Smooth muscle cell (in vitro differentiated cells): ENCODE data around the gene DYNC1I1. TPM values are rescaled to one million over a fixed set of nuclear protein-coding genes. Genes with fewer than 3 reads are reported as not detected.
A peak's percentile ranks its signal among the peaks of the same experiment; 100 is the strongest.

Experiments
- DNase-seq: peaks from one replicate; lab custom pipeline; 2025; ENCODE audit not compliant: unreplicated experiment; lab: John Stamatoyannopoulos, UW
- H2AFZ ChIP-seq: fragments of 200-600 bp; sonication (generic); 2 replicates; pipeline ENCODE4 v1.6.0; 2016; ENCODE audit warnings: antibody characterized with exemption, low read depth, mild to moderate bottlenecking
- H3F3A ChIP-seq: fragments of 200-600 bp; sonication (generic); 2 replicates; pipeline ENCODE4 v1.6.0; 2017; ENCODE audit warnings: antibody characterized with exemption, low read depth
- H3K27ac ChIP-seq: fragments of 200-600 bp; sonication (generic); 2 replicates; pipeline ENCODE4 v1.5.1; 2016; ENCODE audit warnings: low read depth, mild to moderate bottlenecking
- H3K27me3 ChIP-seq: fragments of 200-600 bp; sonication (generic); 2 replicates; pipeline ENCODE4 v1.6.1; 2016; ENCODE audit warnings: low read depth, mild to moderate bottlenecking
- H3K36me3 ChIP-seq: fragments of 200-600 bp; sonication (generic); 2 replicates; pipeline ENCODE4 v1.5.1; 2016; ENCODE audit warnings: low read depth
- H3K4me1 ChIP-seq: fragments of 200-600 bp; sonication (generic); 2 replicates; pipeline ENCODE4 v1.5.1; 2016; ENCODE audit warnings: low read depth
- H3K4me2 ChIP-seq: fragments of 200-600 bp; sonication (generic); 2 replicates; pipeline ENCODE4 v1.6.0; 2016; ENCODE audit warnings: mild to moderate bottlenecking
- H3K4me3 ChIP-seq: fragments of 200-600 bp; sonication (generic); 2 replicates; pipeline ENCODE4 v1.5.1; 2016; ENCODE audit warnings: mild to moderate bottlenecking
- H3K79me2 ChIP-seq: fragments of 200-600 bp; sonication (generic); 2 replicates; pipeline ENCODE4 v1.6.0; 2016; ENCODE audit warnings: low read depth, mild to moderate bottlenecking
- H3K9ac ChIP-seq: fragments of 200-600 bp; sonication (generic); 2 replicates; pipeline ENCODE4 v1.6.0; 2016; ENCODE audit warnings: low read depth
- H3K9me3 ChIP-seq: fragments of 200-600 bp; sonication (generic); replicated peaks from 2 replicates; pipeline ENCODE4 v1.5.1; 2016; ENCODE audit warnings: low read depth
- H4K20me1 ChIP-seq: fragments of 200-600 bp; sonication (generic); 2 replicates; pipeline ENCODE4 v1.6.0; 2016; ENCODE audit warnings: low read depth
- CTCF ChIP-seq: fragments of 200-600 bp; sonication (generic); IDR thresholded peaks from 2 replicates; pipeline ENCODE4 v1.5.1; 2017; ENCODE audit warnings: borderline replicate concordance, mild to moderate bottlenecking, antibody characterized with exemption; ENCODE audit not compliant: insufficient read depth, poor library complexity, severe bottlenecking
- WGBS: methylation state at CpG from one replicate; pipeline ENCODE4 v1.1.7; 2016; ENCODE audit warnings: low lambda C conversion rate; 5-methylcytosine and 5-hydroxymethylcytosine counted together
- polyA plus RNA-seq: library from polyadenylated mRNA; unstranded; fragments of >200 nt; fragmentation: Nextera tagmentation; extraction: Ambion mirVana; gene quantifications from 2 replicates; pipeline ENCODE4 v1.2.1, GENCODE V29; 2016
- total RNA-seq: library from RNA; depleted of rRNA; stranded (reverse); fragments of >200 nt; gene quantifications from 2 replicates; pipeline ENCODE4 v1.2.3, GENCODE V29; 2014

Gene DYNC1I1
- total and polyA plus RNA-seq, 2 experiments from 2014 or later, result 1.1 to 2.4 TPM

- no peak for DNase-seq
- no peak for TF ChIP-seq CTCF
Measured at GRCh38 chr7:95910341-95910740, 138.0 kb downstream of the DYNC1I1 start.

GRCh38 chr7:95915731-95916130, 143.4 kb downstream of the DYNC1I1 start:
- no peaks in the 10 kb centered on the region for H3F3A ChIP-seq
- peaks cover 41% of the 10 kb centered on the region for H3K27me3 ChIP-seq
- no peaks in the 10 kb centered on the region for H4K20me1 ChIP-seq
- no peak overlapping the region for H3K4me3 ChIP-seq
- WGBS, result 91% methylated on average over 3 of the region's 3 CpGs
- DNase-seq, result no peak
- no peaks in the 10 kb centered on the region for H3K36me3 ChIP-seq
- H3K27ac ChIP-seq, result no peak overlapping the region
- H3K4me2 ChIP-seq, result no peak overlapping the region
- no peaks in the 10 kb centered on the region for H3K4me1 ChIP-seq
- no peaks in the 10 kb centered on the region for H3K9me3 ChIP-seq
- no peak for TF ChIP-seq CTCF
- H3K79me2 ChIP-seq, result no peaks in the 10 kb centered on the region
- no peak overlapping the region for H2AFZ ChIP-seq
- no peak overlapping the region for H3K9ac ChIP-seq

More at GRCh38 chr7:95910341-95910740, 138.0 kb downstream of the DYNC1I1 start:
- Histone ChIP-seq H3K79me2 (no peaks in the 10 kb centered on the region), H3K4me2 (no peak overlapping the region), H3K9ac (no peak overlapping the region), H3K36me3 (no peaks in the 10 kb centered on the region), H3K27me3 (peaks cover 34% of the 10 kb centered on the region), H3K4me1 (peaks cover 16% of the 10 kb centered on the region), H2AFZ (no peak overlapping the region), H3K9me3 (no peaks in the 10 kb centered on the region), H4K20me1 (no peaks in the 10 kb centered on the region), H3K27ac (no peak overlapping the region), H3F3A (no peaks in the 10 kb centered on the region), H3K4me3 (no peak overlapping the region)

- TF ChIP-seq CTCF, result peak; percentile 97
- H3K9me3 ChIP-seq, result no peaks in the 10 kb centered on the region
Measured at GRCh38 chr7:95916573-95917297, 144.4 kb downstream of the DYNC1I1 start.

GRCh38 chr7:95917634-95918033, 145.3 kb downstream of the DYNC1I1 start:
- TF ChIP-seq CTCF, result no peak
- no peak overlapping the region for H3K9ac ChIP-seq
- no peaks in the 10 kb centered on the region for H3K36me3 ChIP-seq
- no peak overlapping the region for H3K4me3 ChIP-seq
- H3K79me2 ChIP-seq, result no peaks in the 10 kb centered on the region
- H3K9me3 ChIP-seq, result no peaks in the 10 kb centered on the region
- H2AFZ ChIP-seq, result no peak overlapping the region
- no peak for DNase-seq
- no peaks in the 10 kb centered on the region for H3F3A ChIP-seq
- 87% methylated on average over 8 of the region's 8 CpGs for WGBS
- no peak overlapping the region for H3K27ac ChIP-seq
- H3K27me3 ChIP-seq, result peaks cover 23% of the 10 kb centered on the region
- H4K20me1 ChIP-seq, result no peaks in the 10 kb centered on the region
- no peak overlapping the region for H3K4me2 ChIP-seq
- no peaks in the 10 kb centered on the region for H3K4me1 ChIP-seq

More at GRCh38 chr7:95916573-95917297, 144.4 kb downstream of the DYNC1I1 start:
- WGBS, result 48% methylated on average over 19 of the region's 19 CpGs
- Histone ChIP-seq H4K20me1 (no peaks in the 10 kb centered on the region), H3K9ac (no peak overlapping the region), H3F3A (no peaks in the 10 kb centered on the region), H3K27me3 (peaks cover 32% of the 10 kb centered on the region), H3K27ac (no peak overlapping the region), H3K4me2 (peak overlapping the region; percentile 69), H3K4me1 (no peaks in the 10 kb centered on the region), H3K4me3 (peak overlapping the region; percentile 13), H3K79me2 (no peaks in the 10 kb centered on the region), H3K36me3 (no peaks in the 10 kb centered on the region), H2AFZ (no peak overlapping the region)
- peak; percentile 48 for DNase-seq
